SK-N-SH (cell line): ENCODE results near the gene FADS2. TPM values are rescaled to one million over a fixed set of nuclear protein-coding genes. Genes with fewer than 3 reads are reported as not detected.

ENCODE experiments used
- CTCF ChIA-PET: fragments of 300-600, 350-600 bp; formaldehyde crosslinking; extraction: SDS; loops from one replicate; lab custom pipeline; 2021; lab: Yijun Ruan, JAX
- POLR2A ChIA-PET: fragments of 350-600 bp; sonication (Branson Sonifier 250); formaldehyde crosslinking; extraction: SDS; loops from one replicate; lab custom pipeline; 2020; ENCODE audit warnings: antibody characterized with exemption, inconsistent platforms; lab: Yijun Ruan, JAX
- DNase-seq: peaks from one replicate; pipeline ENCODE4 v3.0.0; 2012
- H2AFZ ChIP-seq: fragments of 200-600 bp; sonication (generic); 2 replicates; pipeline ENCODE4 v1.8.1; 2016; ENCODE audit warnings: antibody characterized with exemption, mild to moderate bottlenecking, low read depth
- H3F3A ChIP-seq: fragments of 200-600 bp; sonication (generic); replicated peaks from 2 replicates; pipeline ENCODE3; 2016; ENCODE audit warnings: antibody characterized with exemption, mild to moderate bottlenecking; ENCODE audit not compliant: insufficient read depth
- H3K27ac ChIP-seq, 2 experiments: fragments of 200-500 bp in 1 of 2; fragments of 200-600 bp in 1 of 2; sonication (Bioruptor generic) in 1 of 2; sonication (generic), shearing (Covaris generic) in 1 of 2; 2 replicates each; pipeline versions ENCODE4 v1.5.1 to v1.6.1; 2014 to 2016; ENCODE audit warnings: low read depth in 2 of 2, inconsistent platforms in 1 of 2, low read length in 1 of 2, mild to moderate bottlenecking in 1 of 2, mixed read lengths in 1 of 2
- H3K27me3 ChIP-seq: fragments of 200-600 bp; sonication (generic), shearing (Covaris generic); 2 replicates; pipeline ENCODE4 v1.6.1; 2016; ENCODE audit warnings: mixed run types; ENCODE audit not compliant: insufficient read depth
- H3K36me3 ChIP-seq, 2 experiments: fragments of 200-500 bp in 1 of 2; fragments of 200-600 bp in 1 of 2; sonication (Bioruptor generic) in 1 of 2; sonication (generic) in 1 of 2; replicated peaks in 1 of 2; 2 replicates each; pipeline versions ENCODE3 to v1.5.1; 2014 to 2016; ENCODE audit warnings: low read length in 1 of 2, mild to moderate bottlenecking in 1 of 2; ENCODE audit not compliant: insufficient read depth in 2 of 2, control insufficient read depth in 1 of 2
- H3K4me1 ChIP-seq, 2 experiments: fragments of 200-500 bp in 1 of 2; fragments of 200-600 bp in 1 of 2; sonication (Bioruptor generic) in 1 of 2; sonication (generic), shearing (Covaris generic) in 1 of 2; 2 replicates each; pipeline versions ENCODE4 v1.5.1 to v1.6.1; 2014 to 2016; ENCODE audit warnings: low read depth in 1 of 2, low read length in 1 of 2, mixed run types in 1 of 2; ENCODE audit not compliant: insufficient read depth in 2 of 2, control insufficient read depth in 1 of 2
- H3K4me2 ChIP-seq: fragments of 200-600 bp; sonication (generic), shearing (Covaris generic); 2 replicates; pipeline ENCODE4 v1.6.1; 2017; ENCODE audit warnings: mixed run types
- H3K4me3 ChIP-seq, 2 experiments: fragments of 200-500 bp in 1 of 2; fragments of 200-600 bp in 1 of 2; sonication (Bioruptor generic) in 1 of 2; sonication (generic), shearing (Covaris generic) in 1 of 2; 2 replicates each; pipeline versions ENCODE4 v1.5.1 to v1.8.1; 2014 to 2016; ENCODE audit warnings: low read depth in 2 of 2, inconsistent platforms in 1 of 2, low read length in 1 of 2, mild to moderate bottlenecking in 1 of 2, mixed read lengths in 1 of 2, moderate library complexity in 1 of 2
- H3K79me2 ChIP-seq: fragments of 200-600 bp; sonication (generic); 2 replicates; pipeline ENCODE4 v1.8.1; 2017; ENCODE audit warnings: mild to moderate bottlenecking; ENCODE audit not compliant: insufficient read depth
- H3K9ac ChIP-seq: fragments of 200-600 bp; sonication (generic); 2 replicates; pipeline ENCODE4 v1.6.1; 2017; ENCODE audit warnings: mixed run types
- H3K9me2 ChIP-seq: fragments of 200-600 bp; sonication (generic); 2 replicates; pipeline ENCODE4 v1.6.1; 2017; ENCODE audit warnings: mixed run types
- H3K9me3 ChIP-seq: fragments of 200-600 bp; sonication (generic); 2 replicates; pipeline ENCODE4 v1.6.1; 2017; ENCODE audit warnings: mixed run types, mild to moderate bottlenecking, moderate library complexity
- H4K20me1 ChIP-seq: fragments of 200-600 bp; sonication (generic); 2 replicates; pipeline ENCODE4 v1.6.1; 2017; ENCODE audit warnings: mild to moderate bottlenecking, mixed run types; ENCODE audit not compliant: insufficient read depth
- CHD2 ChIP-seq: fragments of 150-350 bp; IDR thresholded peaks from 2 replicates; pipeline ENCODE4 v1.6.1; 2018; ENCODE audit warnings: low read length; ENCODE audit not compliant: partially characterized antibody
- EP300 ChIP-seq, 2 experiments: IDR thresholded peaks; 2 replicates each; pipeline versions ENCODE4 v1.4.0 to v1.6.1; 2012; ENCODE audit warnings: borderline replicate concordance in 1 of 2, low read depth in 1 of 2, low read length in 1 of 2
- FOSL2 ChIP-seq: IDR thresholded peaks from 2 replicates; pipeline ENCODE4 v1.4.0; 2012; ENCODE audit warnings: low read depth, mild to moderate bottlenecking, moderate library complexity, borderline replicate concordance
- FOXJ3 ChIP-seq: sonication (generic); formaldehyde crosslinking; IDR thresholded peaks from 2 replicates; pipeline ENCODE4 v1.5.1; 2020; ENCODE audit warnings: mild to moderate bottlenecking, missing genetic modification reagents
- FOXM1 ChIP-seq: IDR thresholded peaks from 2 replicates; pipeline ENCODE4 v1.4.0; 2012; ENCODE audit warnings: low read depth, mild to moderate bottlenecking
- GABPA ChIP-seq: IDR thresholded peaks from 2 replicates; pipeline ENCODE4 v1.4.0; 2012; ENCODE audit warnings: low read depth, mild to moderate bottlenecking
- GATA2 ChIP-seq: sonication (generic); formaldehyde crosslinking; IDR thresholded peaks from 2 replicates; pipeline ENCODE4 v1.5.0; 2020; ENCODE audit warnings: mild to moderate bottlenecking, missing genetic modification reagents
- MXI1 ChIP-seq: IDR thresholded peaks from 2 replicates; pipeline ENCODE4 v1.6.1; 2012; ENCODE audit warnings: mild to moderate bottlenecking, low read depth, low read length, improper control_type of control experiment
- PBX3 ChIP-seq: IDR thresholded peaks from 2 replicates; pipeline ENCODE4; 2012
- POLR2AphosphoS5 ChIP-seq: IDR thresholded peaks from 2 replicates; pipeline ENCODE4 v1.6.1; 2012; ENCODE audit warnings: low read depth, low read length
- RCOR1 ChIP-seq: fragments of 150-350 bp; IDR thresholded peaks from 2 replicates; pipeline ENCODE4 v1.6.1; 2017; ENCODE audit warnings: antibody characterized with exemption, low read length
- RXRA ChIP-seq: IDR thresholded peaks from 2 replicates; pipeline ENCODE4 v1.4.0; 2012; ENCODE audit warnings: low read depth, mild to moderate bottlenecking, borderline replicate concordance
- SMC3 ChIP-seq: IDR thresholded peaks from 2 replicates; pipeline ENCODE4 v1.6.1; 2012; ENCODE audit warnings: low read depth, low read length, improper control_type of control experiment
- TAF1 ChIP-seq: IDR thresholded peaks from 2 replicates; pipeline ENCODE4 v1.6.1; 2012; ENCODE audit warnings: low read depth, mild to moderate bottlenecking, low read length, moderate library complexity, borderline replicate concordance
- TEAD4 ChIP-seq: IDR thresholded peaks from 2 replicates; pipeline ENCODE4 v1.4.0; 2012; ENCODE audit warnings: mild to moderate bottlenecking, borderline replicate concordance; ENCODE audit not compliant: insufficient read depth
- USF1 ChIP-seq: IDR thresholded peaks from 2 replicates; pipeline ENCODE4 v1.4.0; 2012; ENCODE audit warnings: low read depth, borderline replicate concordance
- YY1 ChIP-seq: IDR thresholded peaks from 2 replicates; pipeline ENCODE4 v1.4.0; 2012; ENCODE audit warnings: low read depth, mild to moderate bottlenecking
- WGBS: methylation state at CpG from one replicate; pipeline ENCODE4 v1.1.6; 2017; ENCODE audit warnings: low lambda C conversion rate; 5-methylcytosine and 5-hydroxymethylcytosine counted together
- polyA plus RNA-seq, 3 experiments: library from polyadenylated mRNA; depleted of rRNA; stranded (reverse); fragments of >200 nt; gene quantifications; 2 replicates each; pipeline ENCODE4 v1.2.3, GENCODE V29; 2012
- TF ChIP-seq, protein P1 (sequence below): fragments of 150-350 bp; IDR thresholded peaks from 2 replicates; pipeline ENCODE4 v1.6.1; 2016; ENCODE audit warnings: mild to moderate bottlenecking, low read depth, low read length
- TF ChIP-seq, protein P2 (sequence below): IDR thresholded peaks from 2 replicates; pipeline ENCODE4 v1.4.0; 2012; ENCODE audit warnings: low read depth, borderline replicate concordance
- TF ChIP-seq, protein P3 (sequence below): IDR thresholded peaks from 2 replicates; pipeline ENCODE4 v1.4.0; 2012; ENCODE audit warnings: low read depth

The FADS2 gene
- polyA plus RNA-seq, 1 of the 3 experiments (the other 2 are of a cell fraction): 67.8 TPM

GRCh38 chr11:61880031-61880430 is 51.9 kb downstream of the FADS2 start:
- H3F3A ChIP-seq: no peaks in the 10 kb centered on the region
- H4K20me1 ChIP-seq: peaks cover 7% of the 10 kb centered on the region; the same call in 1 of the 2 replicates
- H2AFZ ChIP-seq: no peak overlapping the region
- no peak overlapping the region for H3K27ac ChIP-seq
- ChIA-PET CTCF (interaction anchor here (0.9 to 6.2 kb wide), 7 partner anchors 10 to 228 kb away, joined by 3 to 19 read pairs (median 13); no protein-coding TSS in a partner anchor), POLR2A (no interaction called here)
- H3K27me3 ChIP-seq: no peaks in the 10 kb centered on the region
- peaks cover 0 to 14% of the 10 kb centered on the region in 2 experiments for H3K36me3 ChIP-seq
- H3K79me2 ChIP-seq: no peaks in the 10 kb centered on the region; the same call in 1 of the 2 replicates
- no peak for DNase-seq
- H3K4me3 ChIP-seq: no peak overlapping the region
- no peak overlapping the region for H3K9ac ChIP-seq
- H3K4me2 ChIP-seq: no peak overlapping the region
- WGBS: 98% methylated on average over 11 of the region's 11 CpGs
- no peaks in the 10 kb centered on the region for H3K9me3 ChIP-seq
- TF ChIP-seq CHD2 (no peak), PBX3 (no peak), FOSL2 (no peak), FOXJ3 (no peak), FOXM1 (no peak), YY1 (no peak), GATA2 (CRISPR knock-in tag) (no peak), RCOR1 (no peak), RXRA (no peak), USF1 (no peak), SMC3 (no peak), POLR2AphosphoS5 (no peak)
- TF ChIP-seq, protein P1, sequence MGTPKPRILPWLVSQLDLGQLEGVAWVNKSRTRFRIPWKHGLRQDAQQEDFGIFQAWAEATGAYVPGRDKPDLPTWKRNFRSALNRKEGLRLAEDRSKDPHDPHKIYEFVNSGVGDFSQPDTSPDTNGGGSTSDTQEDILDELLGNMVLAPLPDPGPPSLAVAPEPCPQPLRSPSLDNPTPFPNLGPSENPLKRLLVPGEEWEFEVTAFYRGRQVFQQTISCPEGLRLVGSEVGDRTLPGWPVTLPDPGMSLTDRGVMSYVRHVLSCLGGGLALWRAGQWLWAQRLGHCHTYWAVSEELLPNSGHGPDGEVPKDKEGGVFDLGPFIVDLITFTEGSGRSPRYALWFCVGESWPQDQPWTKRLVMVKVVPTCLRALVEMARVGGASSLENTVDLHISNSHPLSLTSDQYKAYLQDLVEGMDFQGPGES: no peak
- H3K9me2 ChIP-seq: no peaks in the 10 kb centered on the region
- H3K4me1 ChIP-seq: peaks cover 0 to 4% of the 10 kb centered on the region in 2 experiments; a peak in 1 of 4 replicates

- Histone ChIP-seq H3K9ac (no peak overlapping the region), H3K4me1 (peaks cover 0 to 4% of the 10 kb centered on the region in 2 experiments; a peak in 1 of 4 replicates), H3K4me3 (no peak overlapping the region), H3K9me3 (no peaks in the 10 kb centered on the region), H3K9me2 (no peaks in the 10 kb centered on the region), H4K20me1 (peaks cover 7% of the 10 kb centered on the region; the same call in 1 of the 2 replicates), H2AFZ (no peak overlapping the region), H3K27ac (no peak overlapping the region), H3K36me3 (peaks cover 0 to 14% of the 10 kb centered on the region in 2 experiments), H3K4me2 (no peak overlapping the region), H3K27me3 (no peaks in the 10 kb centered on the region), H3F3A (no peaks in the 10 kb centered on the region), H3K79me2 (peaks cover 2% of the 10 kb centered on the region; the same call in 1 of the 2 replicates)
- POLR2A ChIA-PET: no interaction called here
- CTCF ChIA-PET: interaction anchor here (1.0 to 6.2 kb wide), 10 partner anchors 9 to 228 kb away, joined by 3 to 19 read pairs (median 12); partner anchors contain the start of gene FADS3
- no peak for DNase-seq
- 90% methylated on average over 6 of the region's 6 CpGs for WGBS
- TF ChIP-seq GABPA: no peak
- no peak for TF ChIP-seq EP300 (IDR thresholded peaks at IDR 0.05; ENCODE audit: borderline replicate concordance in 1 of 2, low read depth in 1 of 2, low read length in 1 of 2)
- TF ChIP-seq MXI1: no peak
- TF ChIP-seq, protein P2, sequence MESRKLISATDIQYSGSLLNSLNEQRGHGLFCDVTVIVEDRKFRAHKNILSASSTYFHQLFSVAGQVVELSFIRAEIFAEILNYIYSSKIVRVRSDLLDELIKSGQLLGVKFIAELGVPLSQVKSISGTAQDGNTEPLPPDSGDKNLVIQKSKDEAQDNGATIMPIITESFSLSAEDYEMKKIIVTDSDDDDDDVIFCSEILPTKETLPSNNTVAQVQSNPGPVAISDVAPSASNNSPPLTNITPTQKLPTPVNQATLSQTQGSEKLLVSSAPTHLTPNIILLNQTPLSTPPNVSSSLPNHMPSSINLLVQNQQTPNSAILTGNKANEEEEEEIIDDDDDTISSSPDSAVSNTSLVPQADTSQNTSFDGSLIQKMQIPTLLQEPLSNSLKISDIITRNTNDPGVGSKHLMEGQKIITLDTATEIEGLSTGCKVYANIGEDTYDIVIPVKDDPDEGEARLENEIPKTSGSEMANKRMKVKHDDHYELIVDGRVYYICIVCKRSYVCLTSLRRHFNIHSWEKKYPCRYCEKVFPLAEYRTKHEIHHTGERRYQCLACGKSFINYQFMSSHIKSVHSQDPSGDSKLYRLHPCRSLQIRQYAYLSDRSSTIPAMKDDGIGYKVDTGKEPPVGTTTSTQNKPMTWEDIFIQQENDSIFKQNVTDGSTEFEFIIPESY: no peak
- TF ChIP-seq TAF1: no peak
- no peak for TF ChIP-seq TEAD4
- no peak for TF ChIP-seq YY1
- TF ChIP-seq FOSL2: no peak
- no peak for TF ChIP-seq FOXM1
- TF ChIP-seq, protein P1: no peak
- TF ChIP-seq, protein P3, sequence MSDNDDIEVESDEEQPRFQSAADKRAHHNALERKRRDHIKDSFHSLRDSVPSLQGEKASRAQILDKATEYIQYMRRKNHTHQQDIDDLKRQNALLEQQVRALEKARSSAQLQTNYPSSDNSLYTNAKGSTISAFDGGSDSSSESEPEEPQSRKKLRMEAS: no peak
Observed at GRCh38 chr11:61880454-61880853, 52.4 kb downstream of the FADS2 start.
